ENCODE data around the gene TMEM79. TPM values are rescaled to one million over a fixed set of nuclear protein-coding genes. Genes with fewer than 3 reads are reported as not detected.

TMEM79 gene
- 1.3 and 1.4 TPM in 2 replicates for total RNA-seq

GRCh38 chr1:156284112-156284511 is at the start of gene TMEM79:
Gene TMEM79, plus strand, starts transcription at chr1:156284325. Its CDS starts 902 bp downstream, at chr1:156285227.

GRCh38 chr1:156241926-156242325 is 42.2 kb upstream of the TMEM79 start, which contains the start of gene BGLAP:
Gene BGLAP, plus strand, starts transcription at chr1:156242184. Its CDS starts 48 bp downstream, at chr1:156242232.

GRCh38 chr1:156247460-156248322 is 36.4 kb upstream of the TMEM79 start, which contains the start of gene PAQR6:
Gene PAQR6, minus strand, starts transcription at chr1:156248056. Its CDS starts 1,325 bp downstream, at chr1:156246731.

GRCh38 chr1:156282479-156283222 is 1.5 kb upstream of the TMEM79 start, which contains the start of gene SMG5:
Gene SMG5, minus strand, starts transcription at chr1:156282825. Its CDS starts 145 bp downstream, at chr1:156282680.

GRCh38 chr1:156295391-156295947 is 11.3 kb downstream of the TMEM79 start, which contains the start of gene GLMP:
Gene GLMP, minus strand, starts transcription at chr1:156295679. Its CDS starts 34 bp downstream, at chr1:156295645.

GRCh38 chr1:156298852-156299357 is 14.8 kb downstream of the TMEM79 start, which contains the start of gene VHLL:
Gene VHLL, minus strand, starts transcription at chr1:156299307. Its CDS starts 118 bp downstream, at chr1:156299189.

GRCh38 chr1:156338180-156338976 is 54.3 kb downstream of the TMEM79 start, which contains the start of the genes CCT3 and TSACC:
Gene CCT3, minus strand, starts transcription at chr1:156338292. Its CDS starts 108 bp downstream, at chr1:156338184.
Gene TSACC, plus strand, starts transcription at chr1:156338526. Its CDS starts 1,232 bp downstream, at chr1:156339758.

Other genes starting within 250 kb of the TMEM79 start
- 11.0 and 13.0 TPM in 2 replicates for gene UBQLN4, start 230.5 kb upstream of the TMEM79 start, total RNA-seq
- 55.5 and 78.2 TPM in 2 replicates for gene LAMTOR2, start 229.5 kb upstream of the TMEM79 start, total RNA-seq
- not detected in 2 replicates for gene RAB25, start 223.2 kb upstream of the TMEM79 start, total RNA-seq
- 1.1 and 1.2 TPM in 2 replicates for gene MEX3A, start 201.9 kb upstream of the TMEM79 start, total RNA-seq
- gene LMNA, start 169.6 kb upstream of the TMEM79 start, total RNA-seq: 515 and 1,414 TPM in 2 replicates
- gene SEMA4A, start 130.7 kb upstream of the TMEM79 start, total RNA-seq: 0.19 and 1.7 TPM in 2 replicates
- gene SLC25A44, start 90.2 kb upstream of the TMEM79 start, total RNA-seq: 4.8 and 10.5 TPM in 2 replicates
- 17.8 and 35.7 TPM in 2 replicates for gene PMF1, start 71.3 kb upstream of the TMEM79 start, total RNA-seq
- gene BGLAP, start 42.1 kb upstream of the TMEM79 start, total RNA-seq: under 0.01 and 0.85 TPM in 2 replicates
- 0.19 and 0.28 TPM in 2 replicates for gene PAQR6, start 36.3 kb upstream of the TMEM79 start, total RNA-seq
- gene SMG5, start 1.5 kb upstream of the TMEM79 start, total RNA-seq: 47.6 and 48.1 TPM in 2 replicates
- gene GLMP, start 11.4 kb downstream of the TMEM79 start, total RNA-seq: 30.3 and 79.2 TPM in 2 replicates
- 0.96 TPM in 1 of 2 replicates, not detected in the other for gene VHLL, start 15.0 kb downstream of the TMEM79 start, total RNA-seq
- gene CCT3, start 54.0 kb downstream of the TMEM79 start, total RNA-seq: 510 and 886 TPM in 2 replicates
- gene TSACC, start 54.2 kb downstream of the TMEM79 start, total RNA-seq: 0.28 TPM in 1 of 2 replicates, not detected in the other
- not detected in 2 replicates for gene RHBG, start 84.9 kb downstream of the TMEM79 start, total RNA-seq
- gene MEF2D, start 216.4 kb downstream of the TMEM79 start, total RNA-seq: 3.1 and 4.5 TPM in 2 replicates

All from regular cardiac myocyte (primary cell).